CD4-positive, alpha-beta T cell (primary cell): ENCODE measurements around the gene MSLN. TPM values are rescaled to one million over a fixed set of nuclear protein-coding genes. Genes with fewer than 3 reads are reported as not detected.
A peak's percentile ranks its signal among the peaks of the same experiment; 100 is the strongest.

Experiments
- ATAC-seq: fragments of 200-7000 bp; cut with Tn5 transposase; one replicate; pipeline ENCODE4 v1.10.0; 2022; ENCODE audit warnings: mild to moderate bottlenecking; ENCODE audit not compliant: poor library complexity
- CTCF ChIA-PET: fragments of 350-600 bp; sonication (Branson Sonifier 250); formaldehyde crosslinking; loops from one replicate; lab custom pipeline; 2021; ENCODE audit warnings: antibody characterized with exemption, inconsistent platforms; lab: Charles Lee
- POLR2A ChIA-PET: fragments of 350-600 bp; sonication (Branson Sonifier 250); formaldehyde crosslinking; loops from one replicate; lab custom pipeline; 2021; ENCODE audit warnings: antibody characterized with exemption, inconsistent platforms; lab: Charles Lee
- DNase-seq, 14 experiments: peaks; one replicate each; pipeline ENCODE4 v3.0.0-alpha.2; 2013 to 2020; ENCODE audit warnings: mixed read lengths in 2 of 14
- H3K27ac ChIP-seq, 2 donors: one replicate each; pipeline versions ENCODE4 v1.5.1 to v1.7.0; 2013; ENCODE audit warnings: low read length in 2 of 2, low read depth in 1 of 2, mild to moderate bottlenecking in 1 of 2
- H3K27me3 ChIP-seq, 2 experiments: 1 replicate in 1 of 2; 2 replicates in 1 of 2; pipeline versions ENCODE4 v1.6.1 to v1.7.0; 2013; ENCODE audit warnings: low read length in 2 of 2, control low read depth in 1 of 2, mild to moderate bottlenecking in 1 of 2, moderate library complexity in 1 of 2; ENCODE audit not compliant: insufficient read depth in 2 of 2, control insufficient read depth in 1 of 2
- H3K36me3 ChIP-seq: one replicate; pipeline ENCODE4 v1.6.1; 2013; ENCODE audit warnings: low read length, control low read depth; ENCODE audit not compliant: insufficient read depth
- H3K4me1 ChIP-seq: one replicate; pipeline ENCODE4 v1.6.1; 2013; ENCODE audit warnings: low read length, control low read depth; ENCODE audit not compliant: insufficient read depth
- H3K4me3 ChIP-seq: one replicate; pipeline ENCODE4 v1.5.1; 2013; ENCODE audit warnings: mild to moderate bottlenecking, low read length, moderate library complexity
- H3K9me3 ChIP-seq, 2 experiments: 1 replicate in 1 of 2; 2 replicates in 1 of 2; pipeline versions ENCODE4 v1.6.1 to v1.7.0; 2013; ENCODE audit warnings: low read length in 2 of 2, mild to moderate bottlenecking in 2 of 2, control low read depth in 1 of 2, moderate library complexity in 1 of 2; ENCODE audit not compliant: control insufficient read depth in 1 of 2, insufficient read depth in 1 of 2
- H3K27ac Mint-ChIP-seq: one replicate; pipeline ENCODE4 v1.8.0; 2020; ENCODE audit warnings: mixed read lengths
- H3K27me3 Mint-ChIP-seq: one replicate; pipeline ENCODE4 v1.8.0; 2021; ENCODE audit warnings: mixed read lengths
- H3K36me3 Mint-ChIP-seq: one replicate; pipeline ENCODE4 v1.8.0; 2021; ENCODE audit warnings: low read depth, mixed read lengths
- H3K4me1 Mint-ChIP-seq: one replicate; pipeline ENCODE4 v1.8.0; 2021; ENCODE audit warnings: low read depth, mixed read lengths
- H3K4me3 Mint-ChIP-seq: one replicate; pipeline ENCODE4 v1.8.0; 2020; ENCODE audit warnings: mild to moderate bottlenecking, mixed read lengths
- H3K9me3 Mint-ChIP-seq: one replicate; pipeline ENCODE4 v1.8.0; 2020; ENCODE audit warnings: mixed read lengths
- intact Hi-C, 2 experiments: fragments of 100-400 bp; cut with DNase I in 1 of 2; cut with micrococcal nuclease in 1 of 2; formaldehyde crosslinking; loops; one replicate each; pipeline versions ENCODE4 v1.15.1 to v1.9.0; 2023 to 2025; cut with DNase I, micrococcal nuclease
- total RNA-seq, 174 experiments: library from RNA in 2 of 174; stranded (reverse) in 2 of 174; gene quantifications; one replicate each; pipeline ENCODE4 v1.2.3 and lab custom pipeline; 2021 to 2026
- TF ChIP-seq, protein P1 (sequence below): fragments of 200-600 bp; IDR thresholded peaks from one replicate; pipeline ENCODE4 v1.8.0; 2022; ENCODE audit warnings: antibody characterized with exemption, mild to moderate bottlenecking

MSLN gene
- total RNA-seq, 2 experiments from 2014 or later: not detected

DNA sequence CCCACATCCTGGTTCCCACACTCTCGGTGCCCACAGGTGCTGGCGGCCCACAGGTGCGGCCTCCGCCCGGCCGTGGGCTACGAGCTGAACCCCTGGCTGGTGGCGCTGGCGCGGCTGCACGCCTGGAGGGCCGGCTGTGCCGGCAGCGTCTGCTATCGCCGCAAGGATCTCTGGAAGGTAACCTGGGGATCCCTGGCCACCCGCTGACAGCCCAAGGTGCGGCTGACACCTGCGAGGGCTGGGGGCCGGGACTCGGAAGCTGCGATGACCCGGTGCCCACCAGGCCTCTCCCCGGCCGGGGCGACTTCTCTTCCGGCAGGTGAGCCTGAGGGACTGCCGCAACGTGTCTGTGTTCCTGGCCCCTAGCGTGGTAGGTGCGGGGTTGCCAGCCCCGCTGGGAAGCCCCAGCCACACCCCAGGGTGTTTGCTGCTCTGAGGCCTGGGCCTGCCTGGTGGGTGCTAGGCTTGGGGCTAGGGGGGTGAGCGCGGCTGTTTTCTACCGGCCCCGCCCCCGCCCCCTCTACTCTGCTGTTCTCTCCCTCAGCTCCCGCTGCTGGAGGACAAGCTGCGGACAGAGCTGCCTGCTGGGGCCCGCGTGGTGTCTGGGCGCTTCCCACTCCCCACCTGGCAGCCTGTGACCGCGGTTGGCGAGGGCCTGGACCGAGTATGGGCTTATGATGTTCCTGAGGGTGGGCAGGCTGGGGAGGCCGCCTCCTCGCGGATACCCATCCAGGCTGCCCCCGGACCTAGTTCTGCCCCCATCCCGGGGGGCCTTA, 38.6 kb upstream of the MSLN start:
- Mint-ChIP-seq H3K4me3 (peak overlapping the region; percentile 81), H3K27me3 (no peaks in the 10 kb centered on the region), H3K4me1 (peaks cover 17% of the 10 kb centered on the region), H3K27ac (peak overlapping the region; percentile 14), H3K9me3 (no peaks in the 10 kb centered on the region), H3K36me3 (no peaks in the 10 kb centered on the region)
- Histone ChIP-seq H3K4me1 (peaks cover 47% of the 10 kb centered on the region), H3K27ac (peak overlapping the region in 1 of 2 donors; percentile 21), H3K36me3 (no peaks in the 10 kb centered on the region), H3K27me3 (no peaks in the 10 kb centered on the region), H3K4me3 (peak overlapping the region; percentile 7), H3K9me3 (peaks cover 0 to 8% of the 10 kb centered on the region in 2 experiments)
- ATAC-seq (no peak), DNase-seq (peak in 3 of 14 experiments; percentile 26 to 69 (median 50))
- ChIA-PET CTCF (interaction anchor here (0.8 kb wide), 1 partner anchor 11 kb away, joined by 3 read pairs; no protein-coding TSS in a partner anchor), POLR2A (interaction anchor here (1.0 to 2.5 kb wide), 9 partner anchors 15 to 686 kb away, joined by 3 to 20 read pairs (median 5); partner anchors contain the start of genes CIAO3, METTL26, STUB1 and WDR24)
- TF ChIP-seq, protein P1, sequence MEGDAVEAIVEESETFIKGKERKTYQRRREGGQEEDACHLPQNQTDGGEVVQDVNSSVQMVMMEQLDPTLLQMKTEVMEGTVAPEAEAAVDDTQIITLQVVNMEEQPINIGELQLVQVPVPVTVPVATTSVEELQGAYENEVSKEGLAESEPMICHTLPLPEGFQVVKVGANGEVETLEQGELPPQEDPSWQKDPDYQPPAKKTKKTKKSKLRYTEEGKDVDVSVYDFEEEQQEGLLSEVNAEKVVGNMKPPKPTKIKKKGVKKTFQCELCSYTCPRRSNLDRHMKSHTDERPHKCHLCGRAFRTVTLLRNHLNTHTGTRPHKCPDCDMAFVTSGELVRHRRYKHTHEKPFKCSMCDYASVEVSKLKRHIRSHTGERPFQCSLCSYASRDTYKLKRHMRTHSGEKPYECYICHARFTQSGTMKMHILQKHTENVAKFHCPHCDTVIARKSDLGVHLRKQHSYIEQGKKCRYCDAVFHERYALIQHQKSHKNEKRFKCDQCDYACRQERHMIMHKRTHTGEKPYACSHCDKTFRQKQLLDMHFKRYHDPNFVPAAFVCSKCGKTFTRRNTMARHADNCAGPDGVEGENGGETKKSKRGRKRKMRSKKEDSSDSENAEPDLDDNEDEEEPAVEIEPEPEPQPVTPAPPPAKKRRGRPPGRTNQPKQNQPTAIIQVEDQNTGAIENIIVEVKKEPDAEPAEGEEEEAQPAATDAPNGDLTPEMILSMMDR: no peak
- intact Hi-C loops: no loop called here

DNA sequence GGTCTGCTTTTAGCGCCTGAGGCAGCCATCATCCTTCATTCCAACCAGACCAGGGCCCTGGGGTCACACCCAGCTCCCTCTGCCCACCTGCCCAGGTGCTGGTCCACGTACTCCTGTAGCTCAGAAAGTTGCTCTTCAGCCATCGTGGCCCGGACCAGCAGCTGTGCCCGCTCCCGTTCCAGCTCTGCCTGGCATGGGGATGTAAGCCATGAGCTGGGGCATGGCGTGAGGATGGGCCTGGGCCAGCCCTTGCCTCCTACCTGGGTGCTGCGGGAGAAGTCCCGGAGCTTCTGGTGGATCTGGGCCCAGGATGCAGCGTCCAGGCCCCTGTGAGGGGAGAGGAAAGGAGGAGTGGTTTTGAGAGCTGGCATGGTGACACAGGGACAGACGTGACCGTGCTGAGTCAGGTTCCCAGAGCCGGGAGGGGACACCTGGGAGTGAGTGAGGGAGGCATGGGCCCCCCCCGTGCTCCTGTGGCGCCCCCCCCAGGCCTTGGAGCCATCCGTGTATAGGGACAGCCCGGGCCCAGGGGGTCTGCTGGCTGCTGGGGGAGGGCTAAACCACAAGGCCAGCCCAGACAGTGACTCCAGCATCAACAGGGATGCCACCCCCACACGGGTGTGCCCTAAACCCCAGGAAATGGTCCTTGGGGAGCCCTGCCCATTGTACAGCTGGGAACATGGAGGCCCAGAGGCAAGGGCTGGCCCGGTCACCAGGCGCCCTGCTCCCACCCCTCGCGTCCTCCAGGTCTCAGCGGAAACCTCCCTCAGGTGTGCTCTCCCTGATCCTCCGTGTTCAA, 37.5 kb upstream of the MSLN start:
- Mint-ChIP-seq H3K27me3 (no peaks in the 10 kb centered on the region), H3K9me3 (no peaks in the 10 kb centered on the region), H3K4me1 (peaks cover 17% of the 10 kb centered on the region), H3K36me3 (no peaks in the 10 kb centered on the region), H3K4me3 (peak overlapping the region; percentile 54), H3K27ac (no peak overlapping the region)
- no peak for ATAC-seq
- H3K4me3 ChIP-seq: no peak overlapping the region
- H3K27me3 ChIP-seq: no peaks in the 10 kb centered on the region
- no peak overlapping the region for H3K27ac ChIP-seq
- POLR2A ChIA-PET: interaction anchor here (1.5 to 1.6 kb wide), 2 partner anchors 28 to 42 kb away, joined by 3 to 5 read pairs; no protein-coding TSS in a partner anchor
- H3K36me3 ChIP-seq: no peaks in the 10 kb centered on the region
- DNase-seq: no peak
- TF ChIP-seq, protein P1: no peak
- peaks cover 0 to 8% of the 10 kb centered on the region in 2 experiments for H3K9me3 ChIP-seq
- CTCF ChIA-PET: interaction anchor here (0.8 kb wide), 1 partner anchor 10 kb away, joined by 3 read pairs; no protein-coding TSS in a partner anchor
- intact Hi-C loops: no loop called here
- H3K4me1 ChIP-seq: peaks cover 56% of the 10 kb centered on the region

DNA sequence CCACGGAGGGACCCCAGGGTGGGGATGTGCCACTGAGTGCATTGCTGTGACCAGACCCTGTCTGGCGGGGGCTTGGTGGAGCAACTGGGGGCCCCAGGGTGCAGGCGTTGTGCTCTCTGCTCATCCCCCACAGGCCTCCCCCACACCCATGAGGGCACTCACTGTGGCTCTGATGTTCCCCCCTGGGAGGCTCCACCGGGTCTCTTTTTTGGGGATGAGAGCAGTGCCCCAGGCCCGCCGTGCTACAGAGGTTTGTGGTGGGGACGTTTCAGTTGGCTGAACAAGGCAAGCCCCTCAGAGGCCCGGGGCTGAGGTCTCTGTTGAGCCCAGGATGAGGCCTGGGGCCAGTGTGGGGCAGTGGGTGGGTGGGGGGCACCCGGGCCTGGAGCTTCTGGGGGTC, 36.8 kb upstream of the MSLN start:
- ATAC-seq (no peak), DNase-seq (no peak)
- no peak overlapping the region for H3K4me3 ChIP-seq
- H3K27me3 Mint-ChIP-seq: no peaks in the 10 kb centered on the region
- H3K4me1 Mint-ChIP-seq: peaks cover 17% of the 10 kb centered on the region
- peaks cover 61% of the 10 kb centered on the region for H3K4me1 ChIP-seq
- no peaks in the 10 kb centered on the region for H3K9me3 Mint-ChIP-seq
- no peaks in the 10 kb centered on the region for H3K36me3 ChIP-seq
- H3K27ac ChIP-seq: no peak overlapping the region
- H3K4me3 Mint-ChIP-seq: peak overlapping the region; percentile 15
- H3K27me3 ChIP-seq: no peaks in the 10 kb centered on the region
- H3K27ac Mint-ChIP-seq: no peak overlapping the region
- POLR2A ChIA-PET: interaction anchor here (1.0 to 1.6 kb wide), 3 partner anchors 9 to 43 kb away, joined by 3 to 5 read pairs (median 3); no protein-coding TSS in a partner anchor
- TF ChIP-seq, protein P1: no peak
- peaks cover 0 to 8% of the 10 kb centered on the region in 2 experiments for H3K9me3 ChIP-seq
- intact Hi-C loops: no loop called here
- CTCF ChIA-PET: no interaction called here
- H3K36me3 Mint-ChIP-seq: no peaks in the 10 kb centered on the region
